Measurements from ENCODE around the gene NUTM2G.
"Not testable (repeated sequence)": the region's sequence is repeated elsewhere in the genome, so short reads cannot be mapped to it uniquely, and the experiment has no call there.

The NUTM2G gene, protein sequence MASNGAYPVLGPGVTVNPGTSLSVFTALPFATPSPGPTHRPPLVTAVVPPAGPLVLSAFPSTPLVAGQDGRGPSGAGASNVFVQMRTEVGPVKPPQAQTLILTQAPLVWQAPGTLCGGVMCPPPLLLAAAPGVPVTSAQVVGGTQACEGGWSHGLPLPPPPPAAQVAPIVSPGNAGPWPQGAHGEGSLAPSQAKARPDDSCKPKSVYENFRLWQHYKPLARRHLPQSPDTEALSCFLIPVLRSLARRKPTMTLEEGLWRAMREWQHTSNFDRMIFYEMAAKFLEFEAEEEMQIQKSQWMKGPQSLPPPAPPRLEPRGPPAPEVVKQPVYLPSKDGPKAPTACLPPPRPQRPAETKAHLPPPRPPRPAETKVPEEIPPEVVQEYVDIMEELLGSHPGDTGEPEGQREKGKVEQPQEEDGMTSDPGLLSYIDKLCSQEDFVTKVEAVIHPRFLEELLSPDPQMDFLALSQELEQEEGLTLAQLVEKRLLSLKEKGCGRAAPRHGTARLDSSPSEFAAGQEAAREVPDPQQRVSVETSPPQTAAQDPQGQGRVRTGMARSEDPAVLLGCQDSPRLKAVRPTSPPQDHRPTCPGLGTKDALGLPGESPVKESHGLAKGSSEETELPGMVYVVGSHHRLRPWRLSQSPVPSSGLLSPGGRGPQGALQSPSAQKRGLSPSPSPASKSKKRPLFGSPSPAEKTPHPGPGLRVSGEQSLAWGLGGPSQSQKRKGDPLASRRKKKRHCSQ

GRCh38 chr9:96928543-96928942 lies at the start of gene NUTM2G:
Gene NUTM2G (plus strand): TSS chr9:96928843. CDS start chr9:96929025, 182 bp downstream.
- not testable (repeated sequence) for DNase-seq

- no peak for DNase-seq
These were observed 44.7 kb upstream of the NUTM2G start for GRCh38 chr9:96883922-96884321.

- no peak for DNase-seq
These were observed 44.2 kb upstream of the NUTM2G start for GRCh38 chr9:96884443-96884842.

DNA sequence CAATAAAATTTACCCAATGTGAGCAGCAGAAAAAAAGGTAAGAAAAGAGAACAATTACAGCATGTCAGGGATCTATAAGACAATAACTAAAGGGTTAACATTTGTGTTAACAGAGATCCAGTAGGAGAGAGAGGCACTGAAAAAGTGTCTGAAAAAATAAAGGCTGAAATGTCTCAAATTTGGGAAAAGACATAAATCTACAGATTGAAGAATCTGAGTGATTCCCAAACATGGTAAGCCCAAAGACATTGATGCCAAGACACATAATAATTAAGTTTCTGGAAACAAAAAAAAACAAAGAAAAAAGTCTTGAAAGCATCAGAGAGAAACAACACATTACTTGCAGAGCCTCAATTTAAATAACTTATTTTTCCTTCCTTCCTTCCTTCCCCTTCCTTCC lies 43.2 kb upstream of the NUTM2G start:
- no peak for DNase-seq

DNA sequence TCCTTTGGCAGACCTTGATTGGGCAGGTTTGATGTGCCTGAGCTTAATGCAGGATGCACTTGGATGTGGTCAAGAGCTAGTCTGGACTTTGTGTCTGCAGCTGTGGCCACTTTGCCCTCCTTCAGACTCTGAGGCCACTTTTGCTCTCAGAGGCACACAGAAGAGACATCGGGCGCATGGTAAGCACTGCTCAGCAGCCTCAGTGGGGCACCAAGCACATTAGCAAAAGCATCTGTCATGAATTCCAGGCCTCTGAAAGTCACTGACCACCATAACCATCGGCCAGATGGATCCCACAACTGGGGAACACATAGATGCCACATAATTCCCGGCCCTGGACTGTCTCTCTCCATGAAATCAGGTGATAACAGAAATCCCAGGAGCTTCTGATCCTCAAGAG lies 40.1 kb upstream of the NUTM2G start:
- DNase-seq, result no peak

DNA sequence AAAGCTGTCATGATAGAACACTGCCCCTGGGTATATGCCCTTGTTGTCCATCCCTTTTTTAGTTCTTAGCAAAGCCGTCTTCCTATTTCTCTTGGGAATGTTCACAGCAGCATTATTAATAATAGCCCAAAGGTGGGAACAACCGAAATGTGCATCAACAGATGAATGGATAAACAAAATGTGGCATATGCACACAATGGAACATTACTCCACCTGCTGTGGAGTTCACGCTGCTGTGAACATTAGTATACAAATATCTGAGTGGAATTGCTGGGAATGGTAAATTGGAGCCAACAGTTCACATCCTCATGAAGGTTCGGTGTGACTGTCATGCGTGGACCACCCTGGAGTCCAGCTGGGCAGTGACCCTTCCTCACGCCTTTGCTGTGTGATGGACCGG lies 36.5 kb upstream of the NUTM2G start:
- no peak for DNase-seq

DNA sequence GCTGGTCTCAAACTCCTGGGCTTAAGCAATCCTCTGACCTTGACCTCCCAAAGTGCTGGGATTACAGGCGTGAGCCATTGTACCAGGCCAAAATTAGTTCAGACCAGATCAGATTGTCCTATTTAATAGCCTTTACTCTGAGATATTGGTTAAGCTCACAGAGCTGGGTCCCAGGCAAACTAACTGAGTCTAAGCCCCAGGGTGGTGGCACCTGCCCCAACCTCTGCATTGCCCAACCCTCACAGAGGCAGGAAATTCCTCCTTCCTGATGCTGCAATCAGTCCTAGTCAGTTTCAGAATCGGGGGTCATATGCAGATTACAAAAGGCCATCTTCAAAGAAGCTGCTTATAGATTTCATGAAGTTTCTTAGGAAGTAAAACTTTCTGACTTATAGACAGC lies 28.6 kb upstream of the NUTM2G start:
- DNase-seq, result not testable (repeated sequence)

DNA sequence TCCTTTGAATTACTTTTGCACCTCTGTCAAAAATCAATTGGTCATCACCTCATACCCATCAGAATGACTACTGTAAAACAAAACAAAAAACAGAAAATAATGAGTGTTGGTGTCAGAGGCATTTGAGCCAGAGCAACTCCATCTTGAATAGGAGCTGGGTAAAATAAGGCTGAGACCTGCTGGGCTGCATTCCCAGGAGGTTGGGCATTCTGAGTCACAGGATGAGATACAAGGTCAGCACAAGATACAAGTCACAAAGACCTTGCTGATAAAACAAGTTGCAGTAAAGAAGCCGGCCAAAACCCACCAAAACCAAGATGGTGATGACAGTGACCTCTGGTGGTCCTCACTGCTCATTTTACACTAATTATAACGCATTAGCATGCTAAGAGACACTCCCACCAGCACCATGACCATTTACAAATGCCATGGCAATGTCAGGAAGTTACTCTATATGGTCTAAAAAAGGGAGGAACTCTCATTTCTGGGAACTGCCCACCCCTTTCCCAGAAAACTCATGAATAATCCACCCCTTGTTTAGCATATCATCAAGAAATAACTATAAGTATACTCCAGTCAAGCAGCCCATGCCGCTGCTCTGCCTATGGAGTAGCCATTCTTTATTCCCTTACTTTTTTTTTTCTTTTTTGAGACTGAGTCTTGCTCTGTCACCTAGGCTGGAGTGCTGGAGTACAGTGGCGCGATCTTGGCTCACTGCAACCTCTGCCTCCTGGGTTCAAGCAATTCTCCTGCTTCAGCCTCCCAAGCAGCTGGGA lies 23.5 kb upstream of the NUTM2G start:
- DNase-seq, result not testable (repeated sequence)

DNA sequence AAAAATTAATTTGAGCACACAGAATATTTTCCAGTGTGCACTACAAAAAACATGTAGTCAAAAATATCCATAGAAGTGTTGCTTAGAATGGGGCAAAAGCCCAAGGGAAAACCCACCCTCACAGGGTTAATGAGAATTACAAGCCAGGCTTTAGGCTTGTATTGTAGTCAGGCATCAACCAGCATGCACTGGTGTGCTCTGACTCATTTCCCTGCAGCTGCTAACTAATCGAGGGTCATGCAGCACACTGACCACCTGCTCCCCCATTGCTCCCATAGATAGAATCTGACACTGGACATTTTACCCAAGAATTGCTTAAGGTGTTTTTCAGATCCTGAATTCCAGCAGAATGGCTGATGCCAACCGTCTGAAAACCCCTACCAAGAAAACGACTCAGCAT lies 20.2 kb upstream of the NUTM2G start:
- DNase-seq, result not testable (repeated sequence)

DNA sequence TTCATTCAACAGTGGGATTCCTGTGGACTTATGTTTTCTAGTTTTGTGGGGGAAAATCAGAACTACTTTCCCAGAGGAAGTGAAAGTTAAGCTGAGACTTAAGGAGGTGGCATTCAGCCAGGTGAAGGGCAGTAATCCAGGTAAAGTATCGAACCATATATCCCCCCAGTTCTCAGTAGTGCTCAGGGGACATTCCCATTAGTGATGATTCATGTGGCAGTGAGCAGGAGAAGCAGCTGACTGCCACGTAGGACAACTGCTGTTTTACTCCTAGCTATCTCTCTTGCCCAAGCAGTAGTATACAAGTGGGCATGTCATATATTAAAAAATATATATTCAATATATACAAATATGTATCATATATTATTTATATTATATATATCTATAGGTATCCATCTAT lies 13.1 kb upstream of the NUTM2G start:
- DNase-seq, result not testable (repeated sequence)

DNA sequence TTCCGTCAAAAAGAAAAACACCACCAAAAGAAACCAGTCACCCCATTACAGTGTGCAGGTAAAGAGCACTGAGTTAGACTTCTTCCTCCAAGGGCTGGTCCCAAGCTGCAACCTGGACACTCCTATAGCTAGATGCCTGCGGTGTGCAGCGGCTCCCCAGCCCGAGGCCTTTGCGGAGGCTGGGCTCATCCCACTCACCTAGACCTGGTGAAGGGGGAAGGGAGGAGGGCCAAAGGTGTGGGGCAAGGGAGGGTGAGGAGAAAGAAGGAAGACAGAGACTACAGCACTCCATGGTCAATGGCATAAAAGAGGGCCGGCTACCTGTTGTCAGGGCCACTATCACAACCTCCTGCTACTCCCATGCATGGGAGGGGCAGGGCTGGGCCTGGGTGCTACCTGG lies 12.1 kb upstream of the NUTM2G start:
- not testable (repeated sequence) for DNase-seq

GRCh38 chr9:96918550-96918949 lies 10.1 kb upstream of the NUTM2G start:
- DNase-seq, result not testable (repeated sequence)

- not testable (repeated sequence) for DNase-seq
These were observed 7.8 kb upstream of the NUTM2G start for GRCh38 chr9:96920803-96921202.

DNA sequence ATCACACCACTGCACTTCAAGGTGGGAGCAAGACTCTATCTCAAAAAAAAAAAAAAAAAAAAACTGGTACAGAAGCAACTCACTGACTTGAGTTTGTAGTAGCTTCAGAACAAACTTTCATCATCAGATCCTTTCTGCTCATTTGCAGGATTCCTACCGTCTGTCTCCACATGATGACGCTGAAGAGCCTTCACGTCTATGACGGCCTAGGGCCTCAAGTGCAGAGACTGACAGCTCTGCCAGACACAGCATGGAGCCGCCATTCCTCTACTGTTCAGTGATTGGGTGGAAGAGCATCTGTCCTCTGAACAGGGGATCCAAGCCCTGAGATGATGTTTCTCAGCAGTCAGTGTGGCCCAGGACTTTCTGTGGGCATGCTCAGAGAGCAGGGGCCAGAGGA lies 3.1 kb upstream of the NUTM2G start:
- not testable (repeated sequence) for DNase-seq

GRCh38 chr9:96931665-96932064 lies 3.0 kb downstream of the NUTM2G start:
- not testable (repeated sequence) for DNase-seq

DNA sequence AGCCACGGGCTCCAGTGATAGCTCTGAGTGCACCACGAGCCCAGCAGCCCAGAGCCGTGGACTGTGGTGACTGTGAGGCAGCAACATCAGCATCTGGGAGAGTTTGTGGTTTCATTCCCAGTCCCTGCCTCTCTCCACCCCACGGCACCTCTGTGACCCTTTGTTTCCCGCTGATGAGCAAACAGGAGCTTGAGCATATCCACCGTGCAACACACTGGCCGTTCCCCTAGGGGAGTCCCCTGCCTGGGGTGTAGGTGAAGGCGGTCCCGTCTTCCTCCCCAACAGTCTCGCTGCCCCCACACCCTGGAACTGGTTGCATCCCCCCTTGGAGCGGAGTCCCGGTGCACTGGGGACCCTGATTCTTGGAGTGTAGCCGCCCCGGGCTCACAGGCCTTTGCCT lies 5.5 kb downstream of the NUTM2G start:
- DNase-seq, result not testable (repeated sequence)

DNA sequence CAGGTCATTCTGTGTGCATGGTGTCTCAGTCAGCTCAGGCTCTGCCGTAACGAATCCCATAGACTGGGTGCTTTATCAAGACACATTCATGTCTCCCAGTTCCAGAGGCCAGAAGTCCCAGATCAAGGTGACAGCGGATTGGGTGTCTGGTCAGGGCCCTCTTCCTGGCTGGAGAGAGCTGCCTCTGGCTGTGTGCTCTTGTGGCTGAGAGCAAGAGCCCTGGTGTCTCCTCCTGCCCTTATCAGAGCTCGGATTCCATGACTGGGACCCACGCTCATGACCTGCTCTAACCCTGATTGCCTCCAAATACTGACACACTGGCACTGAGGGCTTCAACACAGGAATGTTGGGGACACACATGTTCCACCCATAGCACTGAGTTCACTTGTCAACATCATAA lies 6.1 kb downstream of the NUTM2G start:
- not testable (repeated sequence) for DNase-seq

DNA sequence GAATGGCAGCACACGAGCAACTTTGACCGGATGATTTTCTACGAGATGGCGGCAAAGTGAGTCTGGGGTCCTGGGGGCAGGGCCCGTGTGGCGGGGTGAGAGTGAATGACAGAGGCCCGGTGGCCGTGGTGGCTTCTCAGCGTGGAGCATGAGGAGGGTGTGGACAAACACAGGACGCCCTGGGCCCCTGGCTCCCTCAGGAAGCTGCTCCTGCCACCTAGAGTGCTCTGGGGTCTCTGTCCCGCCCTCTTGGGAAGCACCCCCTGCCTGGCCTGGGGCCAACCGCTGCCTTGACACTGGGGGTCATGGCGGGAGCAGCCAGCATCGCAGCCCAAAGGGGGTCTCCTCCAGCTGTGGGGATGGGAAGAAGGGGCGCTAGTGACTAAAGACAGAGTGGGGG lies 6.8 kb downstream of the NUTM2G start:
- not testable (repeated sequence) for DNase-seq

DNA sequence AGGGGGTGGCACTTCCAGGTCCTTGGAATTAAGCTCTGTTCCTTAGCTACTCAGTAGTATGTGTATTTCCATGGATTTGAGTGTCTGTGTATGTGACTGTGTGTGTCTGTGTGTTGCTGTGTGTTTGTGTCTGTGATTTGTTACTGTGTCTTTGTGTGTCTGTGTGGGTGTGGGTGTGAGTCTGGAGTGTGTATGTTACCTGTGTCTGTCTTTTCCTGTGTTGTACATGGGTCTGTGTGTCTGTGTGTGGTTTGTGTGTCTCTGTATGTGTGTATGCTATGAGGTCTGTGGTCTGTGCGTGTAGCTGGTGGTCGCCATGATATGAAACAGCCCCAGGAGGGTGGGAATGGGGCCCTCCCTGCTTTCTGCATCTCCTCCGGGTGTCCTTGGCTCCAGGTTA lies 8.8 kb downstream of the NUTM2G start:
- DNase-seq, result not testable (repeated sequence)

GRCh38 chr9:96938957-96939665 lies 10.5 kb downstream of the NUTM2G start:
- not testable (repeated sequence) for DNase-seq

GRCh38 chr9:96940982-96941381 lies 12.3 kb downstream of the NUTM2G start:
- not testable (repeated sequence) for DNase-seq

DNA sequence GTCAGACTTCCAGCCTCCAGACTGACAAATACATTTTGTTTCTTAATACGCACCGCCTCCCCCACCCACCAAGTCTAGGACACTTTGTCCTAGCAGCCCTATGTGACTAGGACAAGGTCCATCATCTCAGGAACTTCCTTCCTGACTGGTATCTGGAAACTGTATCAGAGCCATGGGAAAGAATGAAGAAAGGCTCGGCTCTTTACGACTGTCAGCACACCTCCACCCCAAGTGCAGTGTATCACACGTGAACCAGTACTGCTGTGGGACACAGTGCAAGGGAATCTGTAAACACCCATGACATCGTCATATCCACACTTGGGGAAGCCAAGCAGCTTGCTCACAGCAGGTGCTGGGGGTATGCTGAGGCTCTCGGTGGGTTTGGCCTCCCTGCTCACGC lies 13.0 kb downstream of the NUTM2G start:
- DNase-seq, result not testable (repeated sequence)

- DNase-seq, result not testable (repeated sequence)
These were observed 13.5 kb downstream of the NUTM2G start for GRCh38 chr9:96942181-96942580.

Data from NCI-H345 (cell line).